ENCODE results near the gene POLD1.

Gene POLD1

GRCh38 chr19:50401605-50402450 lies 17.7 kb downstream of the POLD1 start:
- Mint-ChIP-seq H3K27ac (no peak overlapping the region), H3K9me3 (no peaks in the 10 kb centered on the region), H3K4me3 (no peak overlapping the region), H3K36me3 (peaks cover 8% of the 10 kb centered on the region), H3K4me1 (no peaks in the 10 kb centered on the region), H3K27me3 (no peaks in the 10 kb centered on the region)

- H3K36me3 Mint-ChIP-seq, result peaks cover 7% of the 10 kb centered on the region
- H3K27me3 Mint-ChIP-seq, result no peaks in the 10 kb centered on the region
- no peak overlapping the region for H3K4me3 Mint-ChIP-seq
- no peaks in the 10 kb centered on the region for H3K4me1 Mint-ChIP-seq
- H3K9me3 Mint-ChIP-seq, result no peaks in the 10 kb centered on the region
- no peak overlapping the region for H3K27ac Mint-ChIP-seq
Observed at GRCh38 chr19:50402544-50403301, 18.6 kb downstream of the POLD1 start.

- Mint-ChIP-seq H3K4me3 (no peak overlapping the region), H3K9me3 (no peaks in the 10 kb centered on the region), H3K36me3 (peaks cover 2% of the 10 kb centered on the region), H3K27me3 (no peaks in the 10 kb centered on the region), H3K27ac (no peak overlapping the region), H3K4me1 (no peaks in the 10 kb centered on the region)
Observed at GRCh38 chr19:50406156-50406820, 22.1 kb downstream of the POLD1 start.

- no peaks in the 10 kb centered on the region for H3K4me1 Mint-ChIP-seq
- no peak overlapping the region for H3K4me3 Mint-ChIP-seq
- no peaks in the 10 kb centered on the region for H3K27me3 Mint-ChIP-seq
- H3K9me3 Mint-ChIP-seq, result no peaks in the 10 kb centered on the region
- H3K36me3 Mint-ChIP-seq, result peaks cover 4% of the 10 kb centered on the region
- no peak overlapping the region for H3K27ac Mint-ChIP-seq
Observed at GRCh38 chr19:50406829-50407228, 22.7 kb downstream of the POLD1 start.

- Mint-ChIP-seq H3K36me3 (peaks cover 4% of the 10 kb centered on the region), H3K4me3 (no peak overlapping the region), H3K27me3 (no peaks in the 10 kb centered on the region), H3K9me3 (no peaks in the 10 kb centered on the region), H3K4me1 (no peaks in the 10 kb centered on the region), H3K27ac (no peak overlapping the region)
Observed at GRCh38 chr19:50409347-50409746, 25.2 kb downstream of the POLD1 start.

GRCh38 chr19:50410109-50410508 lies 26.0 kb downstream of the POLD1 start:
- H3K27ac Mint-ChIP-seq, result no peak overlapping the region
- no peak overlapping the region for H3K4me3 Mint-ChIP-seq
- H3K27me3 Mint-ChIP-seq, result no peaks in the 10 kb centered on the region
- no peaks in the 10 kb centered on the region for H3K9me3 Mint-ChIP-seq
- peaks cover 3% of the 10 kb centered on the region for H3K4me1 Mint-ChIP-seq
- peaks cover 4% of the 10 kb centered on the region for H3K36me3 Mint-ChIP-seq

- H3K27me3 Mint-ChIP-seq, result no peaks in the 10 kb centered on the region
- no peaks in the 10 kb centered on the region for H3K9me3 Mint-ChIP-seq
- no peak overlapping the region for H3K4me3 Mint-ChIP-seq
- H3K36me3 Mint-ChIP-seq, result peaks cover 2% of the 10 kb centered on the region
- H3K4me1 Mint-ChIP-seq, result peaks cover 3% of the 10 kb centered on the region
- no peak overlapping the region for H3K27ac Mint-ChIP-seq
Observed at GRCh38 chr19:50412419-50412818, 28.3 kb downstream of the POLD1 start.

- Mint-ChIP-seq H3K27me3 (no peaks in the 10 kb centered on the region), H3K36me3 (peaks cover 2% of the 10 kb centered on the region), H3K4me3 (no peak overlapping the region), H3K9me3 (no peaks in the 10 kb centered on the region), H3K27ac (no peak overlapping the region), H3K4me1 (peaks cover 3% of the 10 kb centered on the region)
Observed at GRCh38 chr19:50413096-50413495, 28.9 kb downstream of the POLD1 start.

- Mint-ChIP-seq H3K4me3 (no peak overlapping the region), H3K4me1 (peaks cover 3% of the 10 kb centered on the region), H3K27me3 (no peaks in the 10 kb centered on the region), H3K36me3 (peaks cover 2% of the 10 kb centered on the region), H3K9me3 (no peaks in the 10 kb centered on the region), H3K27ac (no peak overlapping the region)
Observed at GRCh38 chr19:50413531-50413930, 29.4 kb downstream of the POLD1 start.

GRCh38 chr19:50414864-50415660 lies 30.9 kb downstream of the POLD1 start:
- Mint-ChIP-seq H3K4me1 (peaks cover 12% of the 10 kb centered on the region), H3K27me3 (peaks cover 8% of the 10 kb centered on the region), H3K36me3 (peaks cover 3% of the 10 kb centered on the region), H3K9me3 (no peaks in the 10 kb centered on the region), H3K27ac (no peak overlapping the region), H3K4me3 (no peak overlapping the region)

- Mint-ChIP-seq H3K27ac (no peak overlapping the region), H3K4me3 (no peak overlapping the region), H3K36me3 (peaks cover 3% of the 10 kb centered on the region), H3K27me3 (peaks cover 11% of the 10 kb centered on the region), H3K4me1 (peaks cover 14% of the 10 kb centered on the region), H3K9me3 (no peaks in the 10 kb centered on the region)
Observed at GRCh38 chr19:50415661-50416033, 31.5 kb downstream of the POLD1 start.

GRCh38 chr19:50416034-50416977 lies 32.2 kb downstream of the POLD1 start:
- peaks cover 15% of the 10 kb centered on the region for H3K27me3 Mint-ChIP-seq
- peaks cover 3% of the 10 kb centered on the region for H3K36me3 Mint-ChIP-seq

GRCh38 chr19:50417111-50418081 lies 33.2 kb downstream of the POLD1 start:
- H3K27me3 Mint-ChIP-seq, result peaks cover 17% of the 10 kb centered on the region
- H3K36me3 Mint-ChIP-seq, result peaks cover 1% of the 10 kb centered on the region
- no peaks in the 10 kb centered on the region for H3K9me3 Mint-ChIP-seq
- no peak overlapping the region for H3K4me3 Mint-ChIP-seq
- H3K4me1 Mint-ChIP-seq, result peaks cover 14% of the 10 kb centered on the region
- H3K27ac Mint-ChIP-seq, result no peak overlapping the region

More at GRCh38 chr19:50416034-50416977, 32.2 kb downstream of the POLD1 start:
- Mint-ChIP-seq H3K4me1 (peaks cover 14% of the 10 kb centered on the region), H3K27ac (no peak overlapping the region), H3K9me3 (no peaks in the 10 kb centered on the region), H3K4me3 (no peak overlapping the region)

Data from activated naive CD4-positive, alpha-beta T cell treated with anti-CD3 and anti-CD28 coated beads, Interleukin-2, amount 50 U/mL, for 24 hours (primary cell).